Heart left ventricle (tissue), 13 donors: ENCODE measurements around the gene SPEM2.

Source experiments
- CTCF ChIP-seq, 12 donors: fragments of 200-600 bp; sonication (generic) in 4 of 12; IDR thresholded peaks; one replicate each; pipeline versions ENCODE4 v1.5.0 to v1.8.0; 2018 to 2022; ENCODE audit warnings: antibody characterized with exemption in 12 of 12, mild to moderate bottlenecking in 5 of 12
- POLR2A ChIP-seq, 2 donors: fragments of 450-650 bp; IDR thresholded peaks; one replicate each; pipeline ENCODE4 v1.6.1; 2017; ENCODE audit warnings: antibody characterized with exemption in 2 of 2, mild to moderate bottlenecking in 2 of 2, moderate library complexity in 2 of 2
- donor health status: ischemic (EF 13 %, LVEDD 7.1; RV severe dilation, severe dysfunction).
- donor health status: DM: no; HTN: yes; CAD: no.
- donor health status: DM: no; HTN: no; CAD: no.
- donor health status: ischemic (EF 25% LVEDD 6.9; RV normal size, moderate dysfunction).
- donor health status: ischemic (EF 25% LVEDD 5.7; RV mildly dilated, moderate dysfunction).
- donor health status: ischemic (EF 35%, LVEDD 5.7; RV mildly dilated, moderate dysfunction).
- donor health status: nonischemic (EF 11% LVEDD 7.7; RV severe dilation, severe dysfunction).
- donor health status: DM: yes; HTN: yes; CAD: no.
- donor health status: PGD.
- donor health status: ischemic (EF 29% LVEDD 5.4; RV normal size, mild dysfunction).
- donor health status: nonischemic (EF 23%, LVEDD 6.1; RV moderate dilation, normal function).

GRCh38 chr17:7444682-7445618 is 19.5 kb downstream of the SPEM2 start, which contains the start of gene CHRNB1:
- TF ChIP-seq CTCF (IDR thresholded peaks at IDR 0.05) (peak in 3 of 12 donors; percentile 13 to 18 (median 16)), POLR2A (IDR thresholded peaks at IDR 0.05) (no peak)
